ENCODE measurements around the gene ADAMTS14.

DNA sequence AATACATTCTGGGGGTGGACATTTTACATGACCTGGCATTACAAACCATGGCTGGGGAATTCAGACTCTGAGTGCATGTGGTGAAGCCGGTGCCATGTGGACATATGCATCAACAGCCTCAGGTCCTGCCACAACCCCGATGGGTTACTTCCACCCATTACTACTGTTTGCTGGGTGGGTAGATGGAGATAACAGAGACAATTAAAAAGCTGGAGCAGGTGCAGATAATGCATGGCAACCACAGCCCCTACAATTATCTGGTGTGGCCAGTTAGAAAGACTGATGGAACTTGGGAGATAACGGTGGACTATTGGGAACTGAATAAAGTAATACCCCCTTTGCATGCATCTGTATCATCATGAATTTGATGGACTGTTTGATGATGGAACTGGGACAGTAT lies 21.6 kb upstream of the ADAMTS14 start:
- TF ChIP-seq, protein P1, sequence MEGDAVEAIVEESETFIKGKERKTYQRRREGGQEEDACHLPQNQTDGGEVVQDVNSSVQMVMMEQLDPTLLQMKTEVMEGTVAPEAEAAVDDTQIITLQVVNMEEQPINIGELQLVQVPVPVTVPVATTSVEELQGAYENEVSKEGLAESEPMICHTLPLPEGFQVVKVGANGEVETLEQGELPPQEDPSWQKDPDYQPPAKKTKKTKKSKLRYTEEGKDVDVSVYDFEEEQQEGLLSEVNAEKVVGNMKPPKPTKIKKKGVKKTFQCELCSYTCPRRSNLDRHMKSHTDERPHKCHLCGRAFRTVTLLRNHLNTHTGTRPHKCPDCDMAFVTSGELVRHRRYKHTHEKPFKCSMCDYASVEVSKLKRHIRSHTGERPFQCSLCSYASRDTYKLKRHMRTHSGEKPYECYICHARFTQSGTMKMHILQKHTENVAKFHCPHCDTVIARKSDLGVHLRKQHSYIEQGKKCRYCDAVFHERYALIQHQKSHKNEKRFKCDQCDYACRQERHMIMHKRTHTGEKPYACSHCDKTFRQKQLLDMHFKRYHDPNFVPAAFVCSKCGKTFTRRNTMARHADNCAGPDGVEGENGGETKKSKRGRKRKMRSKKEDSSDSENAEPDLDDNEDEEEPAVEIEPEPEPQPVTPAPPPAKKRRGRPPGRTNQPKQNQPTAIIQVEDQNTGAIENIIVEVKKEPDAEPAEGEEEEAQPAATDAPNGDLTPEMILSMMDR (IDR thresholded peaks at IDR 0.05; ENCODE audit: low read length): no peak
- TF ChIP-seq EZH2phosphoT487 (IDR thresholded peaks at IDR 0.05; ENCODE audit: low read length) (no peak), EZH2 (optimal IDR thresholded peaks at IDR 0.05; ENCODE audit: low read depth, low read length) (no peak)
